Measurements from ENCODE around the gene XPOT. TPM values are rescaled to one million over a fixed set of nuclear protein-coding genes. Genes with fewer than 3 reads are reported as not detected.

XPOT gene
- total RNA-seq, 1 donor from 2014 or later, result 58.5 TPM

DNA sequence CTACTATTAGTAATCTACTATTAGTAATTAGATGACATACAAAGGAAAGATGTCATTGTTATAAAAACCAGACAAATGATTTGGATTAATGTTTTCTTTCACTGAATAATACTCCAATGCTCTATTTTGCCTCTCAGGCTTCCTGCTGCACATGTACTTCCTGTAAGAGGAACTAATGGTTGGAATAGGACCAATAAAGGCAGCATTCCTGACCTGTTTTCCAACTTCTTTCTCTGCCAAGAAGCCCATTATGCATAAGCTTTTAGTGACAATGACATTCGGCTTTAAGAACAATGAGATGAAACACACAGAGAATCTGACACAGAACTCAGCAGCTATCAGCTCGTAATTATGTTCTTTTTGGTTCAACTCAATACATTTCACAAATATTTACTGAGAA is 8.5 kb upstream of the XPOT start:
- no peaks in the 10 kb centered on the region for H3K9me3 Mint-ChIP-seq
- no peaks in the 10 kb centered on the region for H3K36me3 Mint-ChIP-seq
- H3K27me3 Mint-ChIP-seq (ENCODE audit: low read depth), result no peaks in the 10 kb centered on the region
- no peak for DNase-seq (ENCODE audit: low spot score in 2 of 2, unreplicated experiment in 2 of 2)
- H3K27ac Mint-ChIP-seq, result no peak overlapping the region
- no peak for TF ChIP-seq CTCF (IDR thresholded peaks at IDR 0.05; ENCODE audit: unreplicated experiment)
- no peak overlapping the region for H3K4me3 Mint-ChIP-seq
- no peaks in the 10 kb centered on the region for H3K4me1 Mint-ChIP-seq

GRCh38 chr12:64400041-64400440 is 4.2 kb upstream of the XPOT start:
- Mint-ChIP-seq H3K36me3 (no peaks in the 10 kb centered on the region), H3K27me3 (ENCODE audit: low read depth) (no peaks in the 10 kb centered on the region), H3K4me3 (no peak overlapping the region), H3K9me3 (no peaks in the 10 kb centered on the region), H3K27ac (no peak overlapping the region), H3K4me1 (peaks cover 2% of the 10 kb centered on the region)
- DNase-seq (ENCODE audit: low spot score in 2 of 2, unreplicated experiment in 2 of 2), result no peak
- no peak for TF ChIP-seq CTCF (IDR thresholded peaks at IDR 0.05; ENCODE audit: unreplicated experiment)

- H3K27me3 Mint-ChIP-seq (ENCODE audit: low read depth), result no peaks in the 10 kb centered on the region
- no peak for DNase-seq (ENCODE audit: low spot score in 2 of 2, unreplicated experiment in 2 of 2)
- H3K9me3 Mint-ChIP-seq, result no peaks in the 10 kb centered on the region
- no peak overlapping the region for H3K27ac Mint-ChIP-seq
- peaks cover 11% of the 10 kb centered on the region for H3K4me1 Mint-ChIP-seq
- H3K4me3 Mint-ChIP-seq, result no peak overlapping the region
- H3K36me3 Mint-ChIP-seq, result no peaks in the 10 kb centered on the region
- TF ChIP-seq CTCF (IDR thresholded peaks at IDR 0.05; ENCODE audit: unreplicated experiment), result no peak
Observed at GRCh38 chr12:64402181-64402580, 2.0 kb upstream of the XPOT start.

GRCh38 chr12:64404470-64405256 is 471 bp downstream of the XPOT start:
- Mint-ChIP-seq H3K27ac (peak overlapping the region; percentile 99), H3K36me3 (no peaks in the 10 kb centered on the region), H3K27me3 (ENCODE audit: low read depth) (no peaks in the 10 kb centered on the region), H3K9me3 (no peaks in the 10 kb centered on the region), H3K4me1 (peaks cover 18% of the 10 kb centered on the region), H3K4me3 (peak overlapping the region; percentile 96)
- peak in 1 of 2 experiments; percentile 30 for DNase-seq (ENCODE audit: low spot score in 2 of 2, unreplicated experiment in 2 of 2)
- no peak for TF ChIP-seq CTCF (IDR thresholded peaks at IDR 0.05; ENCODE audit: unreplicated experiment)

- no peaks in the 10 kb centered on the region for H3K27me3 Mint-ChIP-seq (ENCODE audit: low read depth)
- no peak for DNase-seq (ENCODE audit: low spot score in 2 of 2, unreplicated experiment in 2 of 2)
- peaks cover 10% of the 10 kb centered on the region for H3K36me3 Mint-ChIP-seq
- no peak overlapping the region for H3K27ac Mint-ChIP-seq
- no peak for TF ChIP-seq CTCF (IDR thresholded peaks at IDR 0.05; ENCODE audit: unreplicated experiment)
- no peaks in the 10 kb centered on the region for H3K9me3 Mint-ChIP-seq
- no peak overlapping the region for H3K4me3 Mint-ChIP-seq
- peaks cover 18% of the 10 kb centered on the region for H3K4me1 Mint-ChIP-seq
Observed at GRCh38 chr12:64407342-64408223, 3.4 kb downstream of the XPOT start.
